ENCODE data around the gene GALNT14.

GRCh38 chr2:31002537-31003150 is 135.6 kb downstream of the GALNT14 start:
- TF ChIP-seq CHD7 (IDR thresholded peaks at IDR 0.05; ENCODE audit: insufficient replicate concordance, low read length) (no peak), SP1 (IDR thresholded peaks at IDR 0.05; ENCODE audit: low read depth, low read length) (no peak), SRF (IDR thresholded peaks at IDR 0.05; ENCODE audit: low read depth, low read length) (no peak), SIRT6 (IDR thresholded peaks at IDR 0.05; ENCODE audit: low read length) (no peak), MAX (IDR thresholded peaks at IDR 0.05) (no peak), EZH2 (IDR thresholded peaks at IDR 0.05; ENCODE audit: low read depth, low read length, severe bottlenecking) (no peak), BACH1 (IDR thresholded peaks at IDR 0.05; ENCODE audit: low read length) (no peak), TAF1 (IDR thresholded peaks at IDR 0.05; ENCODE audit: low read depth, low read length) (no peak), CTCF (IDR thresholded peaks at IDR 0.05; ENCODE audit: control extremely low read depth in 1 of 3, insufficient read depth in 1 of 3, low read depth in 1 of 3, low read length in 3 of 3) (no peak), SAP30 (IDR thresholded peaks at IDR 0.05; ENCODE audit: insufficient read depth, insufficient replicate concordance, low read length) (no peak), RFX5 (IDR thresholded peaks at IDR 0.05; ENCODE audit: borderline replicate concordance, low read depth, low read length) (no peak), TEAD4 (IDR thresholded peaks at IDR 0.05; ENCODE audit: low read depth, low read length) (no peak), EGR1 (IDR thresholded peaks at IDR 0.05; ENCODE audit: borderline replicate concordance, low read depth, low read length) (no peak)

Measured in H1 (cell line).